Ovary (tissue), 3 donors: ENCODE measurements around the gene CACNA2D3.

Experiments used
- CTCF ChIP-seq, 3 donors: fragments of 450-650 bp in 2 of 3; fragments of 200-600 bp in 1 of 3; IDR thresholded peaks; one replicate each; pipeline versions ENCODE4 v1.5.1 to v1.8.0; 2016 to 2022; ENCODE audit warnings: antibody characterized with exemption in 3 of 3, mild to moderate bottlenecking in 1 of 3
- POLR2A ChIP-seq: fragments of 450-650 bp; IDR thresholded peaks from one replicate; pipeline ENCODE4 v1.6.1; 2017; ENCODE audit warnings: antibody characterized with exemption, mild to moderate bottlenecking, moderate library complexity
- donor health status: DM: no; HTN: no; CAD: no.

DNA sequence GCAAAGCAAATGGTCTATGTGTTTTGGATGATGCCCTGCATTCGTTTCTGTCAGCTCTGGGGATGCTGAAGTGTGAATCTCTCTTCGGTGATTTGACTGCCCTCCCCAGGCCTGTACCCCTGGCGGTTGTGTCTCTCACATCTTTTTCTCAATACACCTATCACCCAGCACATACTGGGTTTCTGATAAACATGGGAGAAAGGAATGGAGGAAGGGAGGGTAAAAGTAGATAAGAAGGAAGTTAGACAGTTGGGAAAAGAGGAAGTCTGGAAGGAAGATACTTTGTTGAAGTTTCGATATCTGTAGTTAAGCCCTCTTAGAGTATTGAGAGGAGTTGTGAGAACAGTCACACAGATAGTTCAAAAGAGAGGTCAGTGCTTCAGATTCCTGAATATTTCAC, 841.3 kb downstream of the CACNA2D3 start:
- TF ChIP-seq CTCF (IDR thresholded peaks at IDR 0.05) (no peak), POLR2A (no peak)
